ENCODE measurements around the gene CHST9.
"Not testable (repeated sequence)": the region's sequence is repeated elsewhere in the genome, so short reads cannot be mapped to it uniquely, and the experiment has no call there.

The CHST9 gene

GRCh38 chr18:27165412-27165811 lies 19.7 kb downstream of the CHST9 start:
- DNase-seq: no peak

GRCh38 chr18:27164905-27165304 lies 20.2 kb downstream of the CHST9 start:
- no peak for DNase-seq

- not testable (repeated sequence) for DNase-seq
Measured at GRCh38 chr18:27163197-27163716, 21.9 kb downstream of the CHST9 start.

- DNase-seq: not testable (repeated sequence)
Measured at GRCh38 chr18:27149240-27149639, 35.9 kb downstream of the CHST9 start.

- no peak for DNase-seq
Measured at GRCh38 chr18:27144672-27145071, 40.4 kb downstream of the CHST9 start.

- DNase-seq: no peak
Measured at GRCh38 chr18:27143580-27144287, 41.4 kb downstream of the CHST9 start.

- DNase-seq: no peak
Measured at GRCh38 chr18:27142891-27143290, 42.2 kb downstream of the CHST9 start.

- no peak for DNase-seq
Measured at GRCh38 chr18:27141876-27142275, 43.2 kb downstream of the CHST9 start.

GRCh38 chr18:27138079-27138478 lies 47.0 kb downstream of the CHST9 start:
- peak; percentile 68 for DNase-seq

GRCh38 chr18:27136208-27136535 lies 48.9 kb downstream of the CHST9 start:
- DNase-seq: no peak

GRCh38 chr18:27135504-27136207 lies 49.5 kb downstream of the CHST9 start:
- DNase-seq: no peak

GRCh38 chr18:27130065-27130630 lies 55.0 kb downstream of the CHST9 start:
- DNase-seq: no peak

GRCh38 chr18:27124196-27124595 lies 60.9 kb downstream of the CHST9 start:
- no peak for DNase-seq

GRCh38 chr18:27121108-27121507 lies 64.0 kb downstream of the CHST9 start:
- DNase-seq: no peak

- DNase-seq: no peak
Measured at GRCh38 chr18:27120246-27120645, 64.9 kb downstream of the CHST9 start.

- DNase-seq: no peak
Measured at GRCh38 chr18:27118973-27119372, 66.1 kb downstream of the CHST9 start.

GRCh38 chr18:27114842-27115241 lies 70.3 kb downstream of the CHST9 start:
- DNase-seq: no peak

GRCh38 chr18:27113358-27113757 lies 71.8 kb downstream of the CHST9 start:
- DNase-seq: no peak

GRCh38 chr18:27110319-27110718 lies 74.8 kb downstream of the CHST9 start:
- DNase-seq: no peak

GRCh38 chr18:27109451-27109850 lies 75.7 kb downstream of the CHST9 start:
- DNase-seq: no peak

- no peak for DNase-seq
Measured at GRCh38 chr18:27108842-27109241, 76.3 kb downstream of the CHST9 start.

- DNase-seq: no peak
Measured at GRCh38 chr18:27104743-27105142, 80.4 kb downstream of the CHST9 start.

- peak; percentile 87 for DNase-seq
Measured at GRCh38 chr18:27094621-27095020, 90.5 kb downstream of the CHST9 start.

GRCh38 chr18:27093290-27093689 lies 91.8 kb downstream of the CHST9 start:
- peak; percentile 54 for DNase-seq
